8988T (cell line): ENCODE results near the gene TLR10.

ENCODE experiments used
- DNase-seq: peaks from one replicate; pipeline ENCODE4 v3.0.0; 2011

Gene TLR10

GRCh38 chr4:38765382-38765781, 17.4 kb downstream of the TLR10 start:
- no peak for DNase-seq

GRCh38 chr4:38764277-38764676, 18.5 kb downstream of the TLR10 start:
- DNase-seq: no peak

GRCh38 chr4:38762560-38762959, 20.2 kb downstream of the TLR10 start:
- no peak for DNase-seq

- no peak for DNase-seq
These were observed 23.0 kb downstream of the TLR10 start for GRCh38 chr4:38759790-38760122.

GRCh38 chr4:38759113-38759789, 23.5 kb downstream of the TLR10 start:
- no peak for DNase-seq

GRCh38 chr4:38757945-38758600, 24.7 kb downstream of the TLR10 start:
- no peak for DNase-seq

GRCh38 chr4:38752941-38753806, 29.6 kb downstream of the TLR10 start:
- DNase-seq: no peak

GRCh38 chr4:38752372-38752940, 30.3 kb downstream of the TLR10 start:
- DNase-seq: no peak

- DNase-seq: no peak
These were observed 31.3 kb downstream of the TLR10 start for GRCh38 chr4:38751341-38752010.

- no peak for DNase-seq
These were observed 33.5 kb downstream of the TLR10 start for GRCh38 chr4:38749336-38749735.

GRCh38 chr4:38747629-38748028, 35.2 kb downstream of the TLR10 start:
- DNase-seq: no peak

GRCh38 chr4:38745881-38746280, 36.9 kb downstream of the TLR10 start:
- DNase-seq: no peak

GRCh38 chr4:38743866-38744265, 38.9 kb downstream of the TLR10 start:
- DNase-seq: no peak

- no peak for DNase-seq
These were observed 42.5 kb downstream of the TLR10 start for GRCh38 chr4:38740303-38740702.

GRCh38 chr4:38738940-38739803, 43.6 kb downstream of the TLR10 start:
- DNase-seq: no peak

- no peak for DNase-seq
These were observed 46.9 kb downstream of the TLR10 start for GRCh38 chr4:38735870-38736269.

GRCh38 chr4:38734911-38735310, 47.9 kb downstream of the TLR10 start:
- no peak for DNase-seq

- DNase-seq: no peak
These were observed 48.3 kb downstream of the TLR10 start for GRCh38 chr4:38734446-38734845.

- no peak for DNase-seq
These were observed 49.1 kb downstream of the TLR10 start for GRCh38 chr4:38733663-38734062.

- peak; percentile 23 for DNase-seq
These were observed 51.8 kb downstream of the TLR10 start for GRCh38 chr4:38730830-38731646.

GRCh38 chr4:38730493-38730829, 52.3 kb downstream of the TLR10 start:
- no peak for DNase-seq
